OCI-LY1 (cell line): ENCODE results near the gene CRK.
"Not testable (repeated sequence)": the region's sequence is repeated elsewhere in the genome, so short reads cannot be mapped to it uniquely, and the experiment has no call there.

Source experiments
- CTCF ChIP-seq: fragments of 200-600 bp; sonication (generic), shearing (Covaris generic); IDR thresholded peaks from 2 replicates; pipeline ENCODE4 v1.5.1; 2017; ENCODE audit warnings: mild to moderate bottlenecking, antibody characterized with exemption, low read length, moderate library complexity, mixed read lengths
- EZH2 ChIP-seq: fragments of 200-600 bp; sonication (generic), shearing (Covaris generic); IDR thresholded peaks from 2 replicates; pipeline ENCODE4 v1.8.0; 2017; ENCODE audit warnings: borderline replicate concordance, mixed run types, mild to moderate bottlenecking, antibody characterized with exemption, low read length, moderate library complexity, mixed read lengths

GRCh38 chr17:1418476-1418875 lies 37.6 kb downstream of the CRK start:
- not testable (repeated sequence) for TF ChIP-seq EZH2, CTCF
